ENCODE results near the gene PDE4A. TPM values are rescaled to one million over a fixed set of nuclear protein-coding genes. Genes with fewer than 3 reads are reported as not detected.

The PDE4A gene
- total and polyA plus RNA-seq, 9 donors = 0.71 to 4.8 (median 2.6) TPM

DNA sequence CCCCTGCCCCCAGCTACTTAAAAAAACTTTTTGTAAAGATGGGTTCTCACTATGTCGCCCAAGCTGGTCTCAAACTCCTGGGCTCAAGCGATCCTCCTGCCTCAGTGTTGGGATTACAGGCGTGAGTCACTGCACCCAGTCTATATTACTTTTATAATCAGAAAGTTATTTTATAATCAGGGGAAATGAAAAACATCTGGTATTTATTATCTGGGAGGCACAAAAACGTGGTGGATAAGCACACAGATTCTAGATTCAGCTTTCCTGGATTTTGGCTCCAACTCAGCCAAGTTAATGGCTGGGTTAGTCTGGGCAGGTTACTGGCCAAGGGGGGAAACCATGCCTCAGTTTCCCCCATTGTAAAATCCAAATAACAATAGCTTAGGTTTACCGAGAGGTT, 58.1 kb downstream of the PDE4A start:
- H3K27ac ChIP-seq = no peak overlapping the region
- H3K9me3 ChIP-seq = no peaks in the 10 kb centered on the region
- no peaks in the 10 kb centered on the region for H3K4me1 ChIP-seq (ENCODE audit: insufficient read depth)
- H3K36me3 ChIP-seq = no peaks in the 10 kb centered on the region
- intact Hi-C loops (cut with DNase I) = no loop called here
- 18 to 22% (median 20%) methylated on average over 5 of the region's 5 CpGs for WGBS, 3 donors
- no peaks in the 10 kb centered on the region for H3K27me3 ChIP-seq
- DNase-seq = no peak
- peak overlapping the region; percentile 40 for H3K4me3 ChIP-seq
- TF ChIP-seq EP300 (IDR thresholded peaks at IDR 0.05) = no peak
- TF ChIP-seq POLR2A (IDR thresholded peaks at IDR 0.05) = no peak
- no peak for TF ChIP-seq CTCF (IDR thresholded peaks at IDR 0.05)

GRCh38 chr19:10478903-10479384, 58.6 kb downstream of the PDE4A start:
- Histone ChIP-seq H3K27ac (peak overlapping the region in 1 of 2 donors; percentile 41), H3K4me1 (ENCODE audit: insufficient read depth) (no peaks in the 10 kb centered on the region), H3K9me3 (no peaks in the 10 kb centered on the region), H3K27me3 (no peaks in the 10 kb centered on the region), H3K4me3 (peak overlapping the region; percentile 40), H3K36me3 (no peaks in the 10 kb centered on the region)
- peak; percentile 87 to 94 (median 90) for DNase-seq
- TF ChIP-seq CTCF (IDR thresholded peaks at IDR 0.05) (peak in 2 of 3 donors; percentile 33 to 74), POLR2A (IDR thresholded peaks at IDR 0.05) (peak; percentile 27), EP300 (IDR thresholded peaks at IDR 0.05) (no peak)
- intact Hi-C loops (cut with DNase I) = no loop called here
- WGBS, 3 donors = 0 to 2% (median 1%) methylated on average over 36 of the region's 36 CpGs

GRCh38 chr19:10486551-10486950, 66.2 kb downstream of the PDE4A start:
- TF ChIP-seq EP300 (IDR thresholded peaks at IDR 0.05) = no peak
- no peak for TF ChIP-seq CTCF (IDR thresholded peaks at IDR 0.05)
- no peak for TF ChIP-seq POLR2A (IDR thresholded peaks at IDR 0.05)
- Histone ChIP-seq H3K4me1 (ENCODE audit: insufficient read depth) (no peaks in the 10 kb centered on the region), H3K27ac (no peak overlapping the region), H3K9me3 (no peaks in the 10 kb centered on the region), H3K4me3 (no peak overlapping the region), H3K36me3 (no peaks in the 10 kb centered on the region), H3K27me3 (no peaks in the 10 kb centered on the region)
- DNase-seq = no peak
- WGBS, 3 donors = 76 to 83% (median 81%) methylated on average over 13 of the region's 13 CpGs
- intact Hi-C loops (cut with DNase I) = no loop called here

GRCh38 chr19:10491472-10492047, 71.2 kb downstream of the PDE4A start:
- TF ChIP-seq CTCF (IDR thresholded peaks at IDR 0.05) (no peak), EP300 (IDR thresholded peaks at IDR 0.05) (no peak), POLR2A (IDR thresholded peaks at IDR 0.05) (no peak)
- H3K4me1 ChIP-seq (ENCODE audit: insufficient read depth) = no peaks in the 10 kb centered on the region
- intact Hi-C loops (cut with DNase I) = no loop called here
- DNase-seq = no peak
- H3K27me3 ChIP-seq = no peaks in the 10 kb centered on the region
- H3K4me3 ChIP-seq = no peak overlapping the region
- H3K27ac ChIP-seq = no peak overlapping the region
- 90 to 94% (median 91%) methylated on average over 32 to 43 of the region's 43 CpGs for WGBS, 3 donors
- no peaks in the 10 kb centered on the region for H3K36me3 ChIP-seq
- no peaks in the 10 kb centered on the region for H3K9me3 ChIP-seq

Measured in ovary (tissue), 9 donors.